CD4-positive, alpha-beta memory T cell (primary cell): ENCODE data around the gene LCN6. TPM values are rescaled to one million over a fixed set of nuclear protein-coding genes. Genes with fewer than 3 reads are reported as not detected.
A peak's percentile ranks its signal among the peaks of the same experiment; 100 is the strongest.
"Not testable (repeated sequence)": the region's sequence is repeated elsewhere in the genome, so short reads cannot be mapped to it uniquely, and the experiment has no call there.

Experiments
- CTCF ChIA-PET: fragments of 350-600 bp; sonication (Branson Sonifier 250); formaldehyde crosslinking; loops from one replicate; lab custom pipeline; 2021; ENCODE audit warnings: inconsistent platforms; ENCODE audit not compliant: partially characterized antibody; lab: Charles Lee
- POLR2A ChIA-PET: fragments of 350-600 bp; sonication (Branson Sonifier 250); formaldehyde crosslinking; loops from one replicate; lab custom pipeline; 2021; ENCODE audit not compliant: partially characterized antibody; lab: Charles Lee
- DNase-seq, 5 donors: peaks; one replicate each; pipeline versions ENCODE4 v3.0.0 to v3.0.0-alpha.2; 2020 to 2022; ENCODE audit warnings: mixed read lengths in 1 of 5
- H3K27ac ChIP-seq: one replicate; pipeline ENCODE4 v1.7.0; 2013; ENCODE audit warnings: low read depth, low read length
- H3K27me3 ChIP-seq: 2 replicates; pipeline ENCODE4 v1.7.0; 2013; ENCODE audit warnings: mild to moderate bottlenecking, low read length, moderate library complexity; ENCODE audit not compliant: insufficient read depth
- H3K36me3 ChIP-seq: 2 replicates; pipeline ENCODE4 v1.7.0; 2013; ENCODE audit warnings: mild to moderate bottlenecking, low read length, moderate library complexity; ENCODE audit not compliant: insufficient read depth
- H3K4me1 ChIP-seq: 2 replicates; pipeline ENCODE4 v1.7.0; 2013; ENCODE audit warnings: mild to moderate bottlenecking, low read length, moderate library complexity; ENCODE audit not compliant: insufficient read depth
- H3K4me3 ChIP-seq, 2 donors: one replicate each; pipeline ENCODE4 v1.7.0; 2013; ENCODE audit warnings: low read length in 2 of 2, mild to moderate bottlenecking in 1 of 2
- H3K9me3 ChIP-seq, 2 donors: one replicate each; pipeline ENCODE4 v1.7.0; 2013; ENCODE audit warnings: low read length in 2 of 2, control low read depth in 1 of 2; ENCODE audit not compliant: control insufficient read depth in 1 of 2
- H3K27ac Mint-ChIP-seq, 7 donors: one replicate each; pipeline ENCODE4 v1.8.0; 2020 to 2021; ENCODE audit warnings: mixed read lengths in 7 of 7, mild to moderate bottlenecking in 6 of 7, inconsistent platforms in 3 of 7, moderate library complexity in 3 of 7
- H3K27me3 Mint-ChIP-seq, 2 donors: one replicate each; pipeline ENCODE4 v1.8.0; 2020 to 2021; ENCODE audit warnings: mixed read lengths in 2 of 2
- H3K36me3 Mint-ChIP-seq, 2 donors: one replicate each; pipeline ENCODE4 v1.8.0; 2020 to 2021; ENCODE audit warnings: mixed read lengths in 2 of 2, inconsistent platforms in 1 of 2, mild to moderate bottlenecking in 1 of 2
- H3K4me1 Mint-ChIP-seq, 4 donors: one replicate each; pipeline ENCODE4 v1.8.0; 2020 to 2021; ENCODE audit warnings: mixed read lengths in 4 of 4, mild to moderate bottlenecking in 1 of 4
- H3K4me3 Mint-ChIP-seq, 8 donors: one replicate each; pipeline ENCODE4 v1.8.0; 2020 to 2021; ENCODE audit warnings: mixed read lengths in 8 of 8, mild to moderate bottlenecking in 7 of 8, moderate library complexity in 6 of 8, inconsistent platforms in 3 of 8
- H3K9me3 Mint-ChIP-seq, 8 donors: one replicate each; pipeline ENCODE4 v1.8.0; 2020 to 2021; ENCODE audit warnings: mixed read lengths in 8 of 8, mild to moderate bottlenecking in 5 of 8, inconsistent platforms in 3 of 8, moderate library complexity in 1 of 8
- intact Hi-C: fragments of 100-400 bp; cut with micrococcal nuclease; formaldehyde crosslinking; loops from one replicate; pipeline ENCODE4 v1.15.1; 2023
- polyA plus RNA-seq, 2 donors: library from polyadenylated mRNA; unstranded; fragments of 300-500 nt; fragmentation: Illumina TruSeq; gene quantifications; one replicate each; pipeline ENCODE4 v1.2.3, GENCODE V29; 2021
- total RNA-seq, 2 experiments: library from RNA; stranded (reverse); gene quantifications; one replicate each; pipeline ENCODE4 v1.2.3, GENCODE V29; 2021

The LCN6 gene
- total and polyA plus RNA-seq, 4 experiments from 2014 or later, result not detected

- CTCF ChIA-PET, result interaction anchor here (0.9 kb wide), 1 partner anchor 16 kb away, joined by 4 read pairs; no protein-coding TSS in a partner anchor
- H3K4me3 ChIP-seq, H3K27ac ChIP-seq, H3K36me3 Mint-ChIP-seq, intact Hi-C loops, H3K9me3 ChIP-seq, H3K36me3 ChIP-seq, H3K4me1 ChIP-seq, H3K4me3 Mint-ChIP-seq, H3K4me1 Mint-ChIP-seq, H3K27me3 ChIP-seq: not testable (repeated sequence)
- peak overlapping the region in 1 of 7 donors; percentile 53 for H3K27ac Mint-ChIP-seq
- POLR2A ChIA-PET, result interaction anchor here (0.5 kb wide), 1 partner anchor 29 kb away, joined by 6 read pairs; no protein-coding TSS in a partner anchor
- peak in 1 of 5 donors; percentile 29 for DNase-seq
- H3K27me3 Mint-ChIP-seq, result peaks cover 5 to 11% of the 10 kb centered on the region in 2 donors
- peaks cover 3 to 29% (median 20%) of the 10 kb centered on the region in 8 donors for H3K9me3 Mint-ChIP-seq
Observed at GRCh38 chr9:136755302-136756133, 7.2 kb upstream of the LCN6 start.

- ChIA-PET POLR2A (no interaction called here), CTCF (interaction anchor here (0.9 kb wide), 1 partner anchor 17 kb away, joined by 4 read pairs; no protein-coding TSS in a partner anchor)
- Histone ChIP-seq H3K4me3 (no peak overlapping the region), H3K9me3 (peaks cover 0 to 6% of the 10 kb centered on the region in 2 donors), H3K4me1 (no peaks in the 10 kb centered on the region), H3K27ac (no peak overlapping the region), H3K27me3 (no peaks in the 10 kb centered on the region), H3K36me3 (no peaks in the 10 kb centered on the region)
- peaks cover 0 to 4% of the 10 kb centered on the region in 2 donors for H3K36me3 Mint-ChIP-seq
- peaks cover 3 to 29% (median 21%) of the 10 kb centered on the region in 8 donors for H3K9me3 Mint-ChIP-seq
- H3K4me1 Mint-ChIP-seq, result no peaks in the 10 kb centered on the region
- no peak overlapping the region for H3K27ac Mint-ChIP-seq
- intact Hi-C loops, result no loop called here
- peaks cover 3 to 9% of the 10 kb centered on the region in 2 donors for H3K27me3 Mint-ChIP-seq
- H3K4me3 Mint-ChIP-seq, result no peak overlapping the region
- peak in 1 of 5 donors; percentile 27 for DNase-seq
Observed at GRCh38 chr9:136754626-136755301, 6.4 kb upstream of the LCN6 start.

- Mint-ChIP-seq H3K4me1 (no peaks in the 10 kb centered on the region), H3K9me3 (peaks cover 3 to 29% (median 21%) of the 10 kb centered on the region in 8 donors), H3K36me3 (peaks cover 0 to 4% of the 10 kb centered on the region in 2 donors), H3K27me3 (peaks cover 3 to 8% of the 10 kb centered on the region in 2 donors), H3K4me3 (no peak overlapping the region), H3K27ac (no peak overlapping the region)
- H3K4me3 ChIP-seq, result no peak overlapping the region
- H3K27ac ChIP-seq, result no peak overlapping the region
- no peaks in the 10 kb centered on the region for H3K27me3 ChIP-seq
- DNase-seq, result no peak
- POLR2A ChIA-PET, result no interaction called here
- H3K4me1 ChIP-seq, result no peaks in the 10 kb centered on the region
- no peaks in the 10 kb centered on the region for H3K36me3 ChIP-seq
- intact Hi-C loops, result no loop called here
- H3K9me3 ChIP-seq, result peaks cover 0 to 6% of the 10 kb centered on the region in 2 donors
- CTCF ChIA-PET, result no interaction called here
Observed at GRCh38 chr9:136754059-136754572, 5.8 kb upstream of the LCN6 start.

- Mint-ChIP-seq H3K36me3 (peaks cover 0 to 4% of the 10 kb centered on the region in 2 donors), H3K27me3 (peaks cover 3 to 8% of the 10 kb centered on the region in 2 donors), H3K4me1 (no peaks in the 10 kb centered on the region), H3K9me3 (peaks cover 3 to 29% (median 21%) of the 10 kb centered on the region in 8 donors), H3K4me3 (no peak overlapping the region), H3K27ac (no peak overlapping the region)
- Histone ChIP-seq H3K36me3 (no peaks in the 10 kb centered on the region), H3K4me3 (no peak overlapping the region), H3K27ac (no peak overlapping the region), H3K27me3 (no peaks in the 10 kb centered on the region), H3K4me1 (no peaks in the 10 kb centered on the region), H3K9me3 (peaks cover 0 to 6% of the 10 kb centered on the region in 2 donors)
- CTCF ChIA-PET, result no interaction called here
- intact Hi-C loops, result no loop called here
- POLR2A ChIA-PET, result no interaction called here
- DNase-seq, result peak in 1 of 5 donors; percentile 20
Observed at GRCh38 chr9:136753371-136754058, 5.2 kb upstream of the LCN6 start.

GRCh38 chr9:136751814-136752213, 3.5 kb upstream of the LCN6 start:
- H3K27me3 Mint-ChIP-seq, result peaks cover 5 to 8% of the 10 kb centered on the region in 2 donors
- no peak overlapping the region for H3K27ac ChIP-seq
- no peak overlapping the region for H3K27ac Mint-ChIP-seq
- no peak overlapping the region for H3K4me3 ChIP-seq
- no peaks in the 10 kb centered on the region for H3K4me1 Mint-ChIP-seq
- peaks cover 0 to 4% of the 10 kb centered on the region in 2 donors for H3K36me3 Mint-ChIP-seq
- no peak for DNase-seq
- no peaks in the 10 kb centered on the region for H3K36me3 ChIP-seq
- ChIA-PET CTCF (no interaction called here), POLR2A (no interaction called here)
- H3K4me1 ChIP-seq, result no peaks in the 10 kb centered on the region
- intact Hi-C loops, result no loop called here
- H3K4me3 Mint-ChIP-seq, result no peak overlapping the region
- no peaks in the 10 kb centered on the region for H3K27me3 ChIP-seq
- peaks cover 0 to 6% of the 10 kb centered on the region in 2 donors for H3K9me3 ChIP-seq
- H3K9me3 Mint-ChIP-seq, result peaks cover 3 to 29% (median 21%) of the 10 kb centered on the region in 8 donors

- intact Hi-C loops, result no loop called here
Observed at GRCh38 chr9:136751244-136751643, 2.9 kb upstream of the LCN6 start.

More at GRCh38 chr9:136751244-136751643, 2.9 kb upstream of the LCN6 start:
- H3K27me3 Mint-ChIP-seq, result peaks cover 5 to 8% of the 10 kb centered on the region in 2 donors
- Histone ChIP-seq H3K9me3 (peaks cover 0 to 6% of the 10 kb centered on the region in 2 donors), H3K36me3 (no peaks in the 10 kb centered on the region), H3K4me3 (no peak overlapping the region), H3K27ac (no peak overlapping the region), H3K4me1 (no peaks in the 10 kb centered on the region), H3K27me3 (no peaks in the 10 kb centered on the region)
- no peak overlapping the region for H3K27ac Mint-ChIP-seq
- no peak overlapping the region for H3K4me3 Mint-ChIP-seq
- H3K4me1 Mint-ChIP-seq, result no peaks in the 10 kb centered on the region
- POLR2A ChIA-PET, result no interaction called here
- peaks cover 0 to 4% of the 10 kb centered on the region in 2 donors for H3K36me3 Mint-ChIP-seq
- CTCF ChIA-PET, result interaction anchor here (0.6 kb wide), 1 partner anchor 376 kb away, joined by 4 read pairs; no protein-coding TSS in a partner anchor
- H3K9me3 Mint-ChIP-seq, result peaks cover 3 to 29% (median 21%) of the 10 kb centered on the region in 8 donors
- DNase-seq, result no peak
